Measurements from ENCODE around the gene DIMT1.

DIMT1 gene

DNA sequence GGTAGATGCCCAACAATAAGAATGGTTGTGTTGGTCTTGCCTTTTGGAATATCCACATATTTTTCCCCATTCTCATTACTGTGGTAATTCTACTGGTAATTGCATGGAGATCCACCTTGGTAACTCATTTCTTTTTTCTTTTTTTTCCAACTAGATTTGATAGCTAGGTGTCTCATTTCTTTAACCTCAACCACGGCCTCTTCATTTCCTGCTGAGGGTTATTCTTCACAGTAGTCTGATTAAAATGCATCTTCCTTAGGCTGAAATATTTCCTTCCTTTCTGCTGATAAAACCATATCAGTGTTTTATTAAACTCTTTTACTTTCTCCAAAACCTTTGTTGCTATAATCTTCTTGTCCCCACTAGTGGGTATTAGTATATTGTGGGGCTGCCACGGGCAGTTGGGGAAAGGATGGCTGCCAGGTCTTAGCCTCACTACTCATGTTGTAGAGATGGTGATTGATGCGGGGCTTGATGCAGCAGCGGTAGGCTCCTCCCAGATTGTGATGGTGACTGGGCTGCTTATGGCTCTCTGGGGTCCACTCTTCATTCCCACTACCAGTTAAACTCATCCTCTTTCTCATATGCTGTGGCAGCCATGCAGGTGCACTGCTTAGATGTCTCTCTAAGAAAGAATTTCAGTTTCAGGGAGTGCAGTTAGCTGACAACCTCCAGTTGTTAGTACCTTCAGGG lies 61.8 kb downstream of the DIMT1 start:
- peak overlapping the region; percentile 8 for H3K4me3 ChIP-seq (ENCODE audit: insufficient read depth, low read depth, low read length, poor library complexity, severe bottlenecking)
- no peaks in the 10 kb centered on the region for H3K36me3 ChIP-seq (ENCODE audit: control insufficient read depth, insufficient read depth, low read length)
- H3K9me3 ChIP-seq (ENCODE audit: control insufficient read depth, low read length): no peaks in the 10 kb centered on the region
- H3K27ac ChIP-seq (ENCODE audit: insufficient read depth, low read length, poor library complexity, severe bottlenecking): peak overlapping the region; percentile 15
- no peak for DNase-seq
- no peaks in the 10 kb centered on the region for H3K27me3 ChIP-seq (replicated peaks; ENCODE audit: control insufficient read depth, insufficient read depth, low read length, poor library complexity, severe bottlenecking)
- H3K4me1 ChIP-seq (ENCODE audit: control insufficient read depth, insufficient read depth, low read length, poor library complexity, severe bottlenecking): peaks cover 13% of the 10 kb centered on the region

DNA sequence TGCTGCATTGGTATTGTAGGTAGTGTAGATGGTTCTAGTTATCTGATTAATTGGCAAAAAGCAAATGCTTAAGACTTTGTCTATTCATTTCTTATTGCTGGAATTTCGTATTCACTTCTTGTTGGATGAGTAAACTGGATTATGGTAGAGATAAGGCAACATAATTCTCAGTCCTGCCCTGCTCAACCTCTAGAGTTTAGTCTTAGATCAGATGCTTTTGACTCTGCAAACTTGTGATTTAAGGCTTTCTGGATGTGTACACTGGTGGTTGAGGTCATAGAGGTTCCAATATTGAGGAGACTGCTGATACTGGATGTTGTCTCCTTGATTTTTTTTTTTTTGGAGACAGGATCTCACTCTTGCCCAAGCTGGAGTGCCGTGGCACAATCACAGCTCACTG lies 62.7 kb downstream of the DIMT1 start:
- Histone ChIP-seq H3K27ac (ENCODE audit: insufficient read depth, low read length, poor library complexity, severe bottlenecking) (no peak overlapping the region), H3K9me3 (ENCODE audit: control insufficient read depth, low read length) (no peaks in the 10 kb centered on the region), H3K27me3 (replicated peaks; ENCODE audit: control insufficient read depth, insufficient read depth, low read length, poor library complexity, severe bottlenecking) (no peaks in the 10 kb centered on the region), H3K4me1 (ENCODE audit: control insufficient read depth, insufficient read depth, low read length, poor library complexity, severe bottlenecking) (peaks cover 13% of the 10 kb centered on the region), H3K4me3 (ENCODE audit: insufficient read depth, low read depth, low read length, poor library complexity, severe bottlenecking) (no peak overlapping the region), H3K36me3 (ENCODE audit: control insufficient read depth, insufficient read depth, low read length) (no peaks in the 10 kb centered on the region)
- no peak for DNase-seq

DNA sequence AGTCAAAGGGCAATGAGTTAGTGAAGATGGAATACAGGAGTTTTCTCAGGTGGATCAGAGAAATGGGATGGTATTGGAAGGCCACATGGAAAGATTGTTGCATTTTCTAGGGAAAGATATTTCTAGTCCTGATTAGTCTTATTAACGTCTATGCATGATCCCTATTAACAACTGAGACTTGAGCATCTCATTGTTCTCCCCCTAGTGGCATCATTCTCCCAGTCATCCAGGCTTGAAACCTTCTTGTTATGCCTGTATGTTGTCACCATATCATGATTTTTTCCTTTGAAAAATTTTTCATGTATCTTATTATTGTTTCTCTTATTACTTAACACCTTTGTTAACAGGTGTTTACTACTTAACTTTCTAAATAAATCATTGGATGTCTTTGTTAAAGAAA lies 63.3 kb downstream of the DIMT1 start:
- no peak for DNase-seq
- Histone ChIP-seq H3K9me3 (ENCODE audit: control insufficient read depth, low read length) (no peaks in the 10 kb centered on the region), H3K27me3 (replicated peaks; ENCODE audit: control insufficient read depth, insufficient read depth, low read length, poor library complexity, severe bottlenecking) (no peaks in the 10 kb centered on the region), H3K4me3 (ENCODE audit: insufficient read depth, low read depth, low read length, poor library complexity, severe bottlenecking) (no peak overlapping the region), H3K4me1 (ENCODE audit: control insufficient read depth, insufficient read depth, low read length, poor library complexity, severe bottlenecking) (peaks cover 13% of the 10 kb centered on the region), H3K27ac (ENCODE audit: insufficient read depth, low read length, poor library complexity, severe bottlenecking) (no peak overlapping the region), H3K36me3 (ENCODE audit: control insufficient read depth, insufficient read depth, low read length) (no peaks in the 10 kb centered on the region)

All from effector memory CD4-positive, alpha-beta T cell (primary cell).